GM12865 (cell line): ENCODE results near the gene CHFR.
"Not testable (repeated sequence)": the region's sequence is repeated elsewhere in the genome, so short reads cannot be mapped to it uniquely, and the experiment has no call there.

Experiments
- DNase-seq: peaks from one replicate; pipeline ENCODE4 v3.0.0; 2010; ENCODE audit warnings: low read depth
- H3K4me3 ChIP-seq: 2 replicates; pipeline ENCODE4 v1.5.1; 2011; ENCODE audit warnings: mild to moderate bottlenecking, low read depth, low read length, control low read depth
- CTCF ChIP-seq: IDR thresholded peaks from 2 replicates; pipeline ENCODE4 v1.5.1; 2011; ENCODE audit warnings: low read length, control low read depth, low read depth, inconsistent platforms; ENCODE audit not compliant: insufficient read depth; ENCODE audit errors: missing control alignments

Gene CHFR

DNA sequence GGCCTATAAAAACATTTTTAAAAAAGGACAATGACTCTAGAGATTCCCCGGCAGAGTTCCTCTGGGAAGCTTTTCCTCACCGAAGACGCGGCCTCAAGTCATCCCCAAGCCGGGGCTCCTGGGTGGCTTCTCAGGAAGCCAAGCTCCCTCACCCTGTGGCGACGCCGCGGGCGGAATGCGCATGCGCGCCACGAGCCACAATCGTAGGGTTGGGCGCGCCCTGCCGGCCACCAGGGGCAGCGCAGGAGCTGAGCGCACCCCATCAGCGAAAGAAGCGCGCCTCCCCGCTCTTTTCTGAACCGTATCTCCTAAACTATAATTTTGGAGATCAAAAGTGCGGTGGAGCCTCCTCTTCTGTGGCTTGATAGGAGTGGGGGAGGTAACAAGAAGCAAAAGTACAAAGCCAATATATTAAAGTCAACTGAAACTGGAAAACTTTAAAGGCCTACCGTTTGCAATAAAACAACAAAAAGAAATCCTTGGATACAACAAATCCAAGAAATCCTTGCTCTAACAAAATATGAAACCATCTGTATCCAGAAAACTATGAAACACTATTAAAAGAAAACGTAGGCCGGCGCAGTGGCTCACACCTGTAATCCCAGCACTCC is 17.4 kb upstream of the CHFR start:
- H3K4me3 ChIP-seq = no peak overlapping the region
- peak; percentile 73 for DNase-seq
- TF ChIP-seq CTCF = peak; percentile 53

- no peak for TF ChIP-seq CTCF
- no peak for DNase-seq
- no peak overlapping the region for H3K4me3 ChIP-seq
Measured at GRCh38 chr12:132899033-132899432, 11.6 kb upstream of the CHFR start.

DNA sequence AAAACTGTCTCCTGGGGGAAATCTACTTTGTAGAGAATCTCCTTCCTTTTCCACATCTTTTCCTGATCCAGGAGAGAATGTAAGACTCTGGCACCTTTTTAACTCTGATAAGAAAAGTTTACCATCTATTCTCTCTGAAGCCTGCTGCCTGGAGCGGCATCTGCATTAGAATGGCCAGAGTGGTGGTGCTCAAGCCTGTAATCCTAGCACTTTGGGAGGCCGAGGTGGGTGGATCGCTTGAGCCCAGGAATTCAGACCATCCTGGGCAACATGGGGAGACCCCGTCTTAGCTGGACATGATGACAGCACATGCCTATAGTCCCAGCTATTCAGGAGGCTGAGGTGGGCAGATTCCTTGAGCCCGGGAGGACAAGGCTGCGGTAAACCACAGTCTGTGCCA is 1.4 kb upstream of the CHFR start:
- H3K4me3 ChIP-seq = peak overlapping the region; percentile 93; the same call in 1 of the 2 replicates
- DNase-seq = no peak

DNA sequence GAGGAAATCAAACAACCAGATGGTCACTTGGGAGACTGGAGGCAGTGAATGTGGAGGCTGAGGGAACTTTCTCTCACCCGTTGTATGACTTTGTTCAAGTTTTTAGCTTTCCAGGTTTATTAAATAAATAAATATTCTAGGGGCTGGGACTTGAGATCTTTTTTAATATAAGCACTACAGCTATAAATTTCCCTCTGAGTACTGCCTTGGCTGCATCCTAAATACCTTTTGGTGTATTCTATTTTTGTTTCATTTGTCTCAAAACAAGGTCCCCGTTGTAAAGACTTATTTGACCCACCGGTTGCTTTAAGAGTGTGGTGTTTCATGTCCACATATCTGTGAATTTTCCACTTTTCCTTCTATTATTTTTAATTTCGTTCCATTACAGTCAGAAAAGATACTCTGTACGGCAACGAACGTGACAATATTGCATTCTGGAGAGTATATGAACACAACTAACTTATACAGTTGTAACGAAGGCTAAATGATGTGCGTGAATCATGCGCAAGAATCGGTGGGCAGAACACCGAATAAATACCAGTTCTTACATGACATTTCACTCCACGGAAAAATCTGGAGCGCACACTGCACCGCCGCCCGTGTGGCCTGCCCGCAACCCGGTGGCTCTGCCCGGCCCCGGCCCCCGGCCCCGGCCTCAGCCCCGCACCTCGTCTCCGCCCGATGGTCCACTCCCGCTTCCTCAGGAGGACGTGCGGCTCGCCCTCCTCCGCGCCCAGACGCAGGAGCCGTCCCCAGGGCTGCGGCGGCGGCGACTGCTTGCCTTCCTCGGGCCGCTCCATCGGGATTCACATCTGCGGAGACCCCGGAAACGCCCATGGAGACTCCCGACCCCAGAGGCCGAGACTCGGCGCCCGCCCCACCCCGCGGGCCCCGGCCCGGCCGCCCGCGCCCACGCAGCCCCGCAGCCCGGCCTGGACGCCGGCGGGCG is 602 bp downstream of the CHFR start:
- no peak for TF ChIP-seq CTCF
- no peak for DNase-seq
- H3K4me3 ChIP-seq = peak overlapping the region; percentile 80

More for the DNA sequence above, 1.4 kb upstream of the CHFR start:
- no peak for TF ChIP-seq CTCF

DNA sequence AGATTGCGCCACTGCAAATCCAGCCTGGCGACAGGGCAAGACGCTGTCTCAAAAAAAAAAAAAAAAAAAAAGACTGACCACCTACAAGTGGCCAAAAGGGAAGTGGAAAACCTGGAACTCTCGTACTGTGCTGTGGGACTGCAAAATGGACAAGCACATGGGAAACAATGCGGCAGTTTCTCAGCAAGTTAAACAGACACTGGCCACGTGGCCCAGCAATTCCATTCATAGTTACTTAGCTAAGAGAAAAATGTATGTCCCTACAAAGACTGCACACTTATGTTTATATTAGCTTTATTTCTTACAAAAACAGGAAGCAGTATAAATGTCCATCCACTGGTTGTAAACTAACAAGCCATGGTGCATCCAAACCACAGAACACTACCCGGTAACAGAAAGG is 5.6 kb downstream of the CHFR start:
- DNase-seq = no peak
- TF ChIP-seq CTCF = no peak
- no peak overlapping the region for H3K4me3 ChIP-seq

DNA sequence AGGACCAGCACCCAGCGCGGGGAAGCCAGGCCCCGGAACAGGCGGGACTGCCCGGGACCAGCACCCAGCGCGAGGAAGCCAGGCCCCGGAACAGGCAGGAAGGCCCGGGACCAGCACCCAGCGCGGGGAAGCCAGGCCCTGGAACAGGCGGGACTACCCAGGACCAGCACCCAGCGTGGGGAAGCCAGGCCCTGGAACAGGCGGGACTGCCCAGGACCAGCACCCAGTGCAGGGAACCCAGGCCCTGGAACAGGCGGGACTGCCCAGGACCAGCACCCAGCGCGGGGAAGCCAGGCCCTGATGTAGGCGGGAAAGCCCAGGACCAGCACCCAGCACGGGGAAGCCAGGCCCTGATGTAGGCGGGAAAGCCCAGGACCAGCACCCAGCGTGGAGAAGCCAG is 12.8 kb downstream of the CHFR start:
- DNase-seq, H3K4me3 ChIP-seq: not testable (repeated sequence)

DNA sequence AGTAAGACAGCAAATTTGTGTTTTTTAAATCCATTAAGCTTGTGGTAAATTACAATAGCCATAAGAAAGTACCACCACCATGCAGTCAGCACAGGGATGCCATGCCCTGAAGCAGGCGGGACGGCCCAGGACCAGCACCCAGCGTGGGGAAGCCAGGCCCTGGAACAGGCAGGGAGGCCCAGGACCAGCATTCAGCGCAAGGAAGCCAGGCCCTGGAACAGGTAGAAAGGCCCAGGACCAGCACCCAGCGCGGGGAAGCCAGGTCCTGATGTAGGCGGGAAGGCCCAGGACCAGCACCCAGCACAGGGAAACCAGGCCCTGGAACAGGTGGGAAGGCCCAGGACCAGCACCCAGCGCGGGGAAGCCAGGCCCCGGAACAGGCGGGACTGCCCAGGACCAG is 13.2 kb downstream of the CHFR start:
- no peak for TF ChIP-seq CTCF
- no peak for DNase-seq

More for the DNA sequence above, 13.2 kb downstream of the CHFR start:
- H3K4me3 ChIP-seq = no peak overlapping the region
